Measurements from ENCODE around the gene ST8SIA6.

DNA sequence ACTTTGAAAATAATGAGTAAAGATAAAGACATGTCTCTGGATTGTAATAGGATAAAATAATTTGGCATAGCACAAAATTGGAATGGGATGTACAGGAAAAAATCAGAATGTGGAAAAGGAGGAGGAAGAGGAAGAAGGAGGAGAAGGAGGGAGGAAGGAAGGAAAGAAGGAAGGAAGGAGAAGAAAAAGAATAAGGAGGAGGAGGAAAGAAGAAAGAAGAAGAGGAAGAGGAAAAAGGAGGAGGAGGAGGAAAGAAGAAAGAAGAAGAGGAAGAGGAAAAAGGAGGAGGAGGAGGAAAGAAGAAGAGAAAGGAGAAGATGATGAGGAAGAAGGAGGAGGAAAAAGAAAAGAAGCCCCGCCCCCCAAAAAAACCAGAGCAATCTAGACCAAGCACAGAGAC is 95.9 kb downstream of the ST8SIA6 start:
- TF ChIP-seq, protein P1, sequence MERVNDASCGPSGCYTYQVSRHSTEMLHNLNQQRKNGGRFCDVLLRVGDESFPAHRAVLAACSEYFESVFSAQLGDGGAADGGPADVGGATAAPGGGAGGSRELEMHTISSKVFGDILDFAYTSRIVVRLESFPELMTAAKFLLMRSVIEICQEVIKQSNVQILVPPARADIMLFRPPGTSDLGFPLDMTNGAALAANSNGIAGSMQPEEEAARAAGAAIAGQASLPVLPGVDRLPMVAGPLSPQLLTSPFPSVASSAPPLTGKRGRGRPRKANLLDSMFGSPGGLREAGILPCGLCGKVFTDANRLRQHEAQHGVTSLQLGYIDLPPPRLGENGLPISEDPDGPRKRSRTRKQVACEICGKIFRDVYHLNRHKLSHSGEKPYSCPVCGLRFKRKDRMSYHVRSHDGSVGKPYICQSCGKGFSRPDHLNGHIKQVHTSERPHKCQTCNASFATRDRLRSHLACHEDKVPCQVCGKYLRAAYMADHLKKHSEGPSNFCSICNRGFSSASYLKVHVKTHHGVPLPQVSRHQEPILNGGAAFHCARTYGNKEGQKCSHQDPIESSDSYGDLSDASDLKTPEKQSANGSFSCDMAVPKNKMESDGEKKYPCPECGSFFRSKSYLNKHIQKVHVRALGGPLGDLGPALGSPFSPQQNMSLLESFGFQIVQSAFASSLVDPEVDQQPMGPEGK (CRISPR knock-in tag; IDR thresholded peaks at IDR 0.05; ENCODE audit: borderline replicate concordance) = no peak
- no peak for TF ChIP-seq OSR1 (CRISPR knock-in tag; IDR thresholded peaks at IDR 0.05)
- TF ChIP-seq ZNF565 (CRISPR knock-in tag; conservative IDR thresholded peaks at IDR 0.05; ENCODE audit: low read depth) = no peak
